NCI-H524 (cell line): Measurements from ENCODE around the gene ILKAP.

Experiments used
- DNase-seq, 2 experiments: peaks; one replicate each; lab custom pipeline; 2025; lab: John Stamatoyannopoulos, UW

ILKAP gene

GRCh38 chr2:238137885-238138284, 65.6 kb downstream of the ILKAP start:
- DNase-seq, result no peak

GRCh38 chr2:238136820-238137537, 66.5 kb downstream of the ILKAP start:
- DNase-seq, result no peak

- DNase-seq, result no peak
Measured at GRCh38 chr2:238135601-238136150, 67.8 kb downstream of the ILKAP start.

GRCh38 chr2:238134393-238134785, 69.1 kb downstream of the ILKAP start:
- no peak for DNase-seq

- DNase-seq, result no peak
Measured at GRCh38 chr2:238133499-238134392, 69.7 kb downstream of the ILKAP start.

GRCh38 chr2:238132463-238133450, 70.7 kb downstream of the ILKAP start:
- DNase-seq, result no peak

GRCh38 chr2:238131761-238132462, 71.6 kb downstream of the ILKAP start:
- DNase-seq, result no peak

- no peak for DNase-seq
Measured at GRCh38 chr2:238130696-238131628, 72.5 kb downstream of the ILKAP start.

GRCh38 chr2:238130111-238130695, 73.3 kb downstream of the ILKAP start:
- no peak for DNase-seq

- no peak for DNase-seq
Measured at GRCh38 chr2:238129166-238130010, 74.1 kb downstream of the ILKAP start.

GRCh38 chr2:238128534-238129001, 74.9 kb downstream of the ILKAP start:
- no peak for DNase-seq

- DNase-seq, result no peak
Measured at GRCh38 chr2:238128061-238128440, 75.4 kb downstream of the ILKAP start.

- DNase-seq, result no peak
Measured at GRCh38 chr2:238127165-238128060, 76.1 kb downstream of the ILKAP start.

GRCh38 chr2:238126775-238127164, 76.7 kb downstream of the ILKAP start:
- DNase-seq, result no peak

GRCh38 chr2:238126338-238126737, 77.2 kb downstream of the ILKAP start:
- no peak for DNase-seq

- DNase-seq, result no peak
Measured at GRCh38 chr2:238125127-238125885, 78.2 kb downstream of the ILKAP start.
